Epidermal melanocyte (primary cell): Measurements from ENCODE around the gene COPS3.
A peak's percentile ranks its signal among the peaks of the same experiment; 100 is the strongest.
"Not testable (repeated sequence)": the region's sequence is repeated elsewhere in the genome, so short reads cannot be mapped to it uniquely, and the experiment has no call there.

ENCODE experiments used
- DNase-seq: peaks from one replicate; pipeline ENCODE4 v3.0.0; 2011; ENCODE audit warnings: low spot score; ENCODE audit not compliant: insufficient read length

COPS3 gene

GRCh38 chr17:17303010-17303846, 22.2 kb upstream of the COPS3 start, which contains the start of gene NT5M:
Gene NT5M, plus strand, starts transcription at chr17:17303373. Its CDS starts 178 bp downstream, at chr17:17303551.
- DNase-seq: peak; percentile 80

DNA sequence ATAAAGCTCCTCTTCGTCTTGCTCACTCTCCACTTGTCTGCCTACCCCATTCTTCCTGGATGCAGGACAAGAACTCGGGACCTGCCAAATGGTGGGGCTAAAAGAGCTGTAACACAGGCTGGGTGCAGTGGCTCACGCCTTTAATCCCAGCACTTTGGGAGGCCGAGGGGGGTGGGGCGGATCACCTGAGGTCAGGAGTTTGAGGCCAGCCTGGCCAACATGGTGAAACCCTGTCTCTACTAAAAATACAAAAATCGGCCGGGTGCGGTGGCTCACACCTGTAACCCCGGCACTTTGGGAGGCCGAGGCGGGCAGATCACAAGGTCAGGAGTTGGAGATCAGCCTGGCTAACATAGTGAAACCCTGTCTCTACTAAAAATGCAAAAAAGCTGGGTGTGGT, 20.6 kb upstream of the COPS3 start:
- not testable (repeated sequence) for DNase-seq

GRCh38 chr17:17300624-17301568, 19.9 kb upstream of the COPS3 start:
- no peak for DNase-seq

DNA sequence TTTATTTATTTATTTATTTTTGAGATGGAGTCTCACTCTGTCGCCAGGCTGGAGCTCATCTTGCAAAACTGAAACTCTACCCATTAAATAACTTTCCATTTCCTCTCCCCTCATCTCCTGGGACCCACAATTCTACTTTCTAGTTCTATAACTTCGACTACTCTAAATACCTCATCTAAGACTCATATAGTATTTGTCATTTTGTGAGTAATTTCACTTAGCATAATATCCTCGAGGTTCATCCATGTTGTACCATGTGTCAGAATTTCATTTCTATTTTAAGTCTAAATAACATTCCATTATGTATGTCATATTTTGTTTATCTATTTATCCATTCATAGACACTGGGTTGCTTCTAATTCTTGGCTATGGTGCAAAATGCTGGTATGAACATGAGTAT, 17.1 kb upstream of the COPS3 start:
- DNase-seq: no peak

GRCh38 chr17:17297217-17297616, 16.2 kb upstream of the COPS3 start:
- no peak for DNase-seq

GRCh38 chr17:17295141-17295540, 14.1 kb upstream of the COPS3 start:
- no peak for DNase-seq

GRCh38 chr17:17289701-17290100, 8.7 kb upstream of the COPS3 start:
- DNase-seq: no peak

DNA sequence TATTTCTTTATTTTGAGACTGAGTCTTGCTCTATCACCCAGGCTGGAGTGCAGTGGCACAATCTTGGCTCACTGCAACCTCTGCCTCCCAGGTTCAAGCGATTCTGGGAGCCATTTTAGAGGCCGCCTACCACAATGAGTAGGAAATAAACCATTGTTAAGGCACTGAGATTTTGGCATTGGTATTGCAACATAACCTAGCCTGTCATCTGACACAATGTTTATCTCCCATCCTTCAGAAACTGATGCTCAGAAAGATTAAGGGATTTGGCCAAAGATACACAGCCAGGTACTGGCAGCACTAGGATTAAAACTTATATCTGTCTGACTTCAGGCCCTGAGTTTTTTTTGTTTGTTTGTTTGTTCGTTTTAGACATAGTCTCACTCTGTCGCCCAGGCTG, 8.0 kb upstream of the COPS3 start:
- DNase-seq: no peak

GRCh38 chr17:17285951-17286350, 4.9 kb upstream of the COPS3 start:
- DNase-seq: no peak

GRCh38 chr17:17279316-17279715, 1.7 kb downstream of the COPS3 start:
- no peak for DNase-seq

GRCh38 chr17:17277431-17277830, 3.6 kb downstream of the COPS3 start:
- not testable (repeated sequence) for DNase-seq

DNA sequence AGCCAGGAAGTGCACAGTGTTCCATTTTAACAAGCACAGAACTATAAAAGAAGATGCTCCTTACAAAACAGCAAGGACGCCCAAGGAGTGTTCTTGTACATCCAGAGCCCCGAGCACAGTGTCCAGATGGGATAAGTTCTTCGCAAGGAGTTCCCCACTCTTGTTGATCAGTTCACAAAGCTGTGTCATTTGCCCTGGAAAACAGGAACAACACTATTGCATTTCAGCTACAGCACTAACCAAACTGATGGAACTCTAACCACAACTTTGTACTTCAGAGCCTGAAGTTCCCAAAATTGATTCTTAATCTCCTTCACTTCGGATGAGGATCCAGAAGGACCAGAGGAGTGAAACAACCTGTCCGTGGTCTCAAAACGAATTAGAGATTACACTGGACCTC, 5.1 kb downstream of the COPS3 start:
- no peak for DNase-seq

DNA sequence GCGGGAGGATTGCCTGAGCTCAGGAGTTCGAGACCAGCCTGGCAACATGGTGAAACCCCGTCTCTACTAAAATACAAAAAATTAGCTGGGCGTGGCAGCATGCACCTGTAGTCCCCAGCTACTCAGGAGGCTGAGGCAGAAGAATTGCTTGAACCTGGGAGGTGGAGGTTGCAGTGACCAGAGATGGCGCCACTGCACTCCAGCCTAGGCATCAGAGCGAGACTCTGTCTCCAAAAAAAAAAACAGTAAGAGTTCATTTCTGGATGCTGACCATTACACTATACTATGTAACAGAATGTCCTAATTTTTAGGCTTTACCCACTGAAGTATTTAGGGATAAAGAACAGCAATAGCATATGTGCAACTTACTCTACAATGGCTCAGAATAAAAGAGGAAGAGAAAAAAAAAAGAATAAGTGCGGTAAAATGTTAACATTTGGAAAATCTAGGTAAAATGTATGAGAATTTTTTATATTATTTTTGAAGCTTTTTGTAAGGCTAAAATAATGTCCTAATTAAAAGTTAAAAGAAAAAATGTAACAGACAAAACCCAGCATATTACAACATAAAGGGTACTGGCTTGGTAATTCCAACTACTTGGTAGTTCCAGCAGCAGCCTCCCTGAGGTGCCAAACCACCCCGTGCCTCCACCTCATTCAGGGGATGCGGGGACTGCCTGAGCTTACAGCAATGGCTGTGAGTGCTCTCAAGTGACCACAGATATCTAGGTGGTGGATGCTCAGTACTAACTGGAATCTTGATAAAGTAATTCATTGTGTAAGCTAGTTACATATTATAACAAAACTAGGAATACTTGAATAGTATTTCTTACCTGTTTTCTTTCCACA, 10.9 kb downstream of the COPS3 start:
- DNase-seq: no peak

GRCh38 chr17:17264430-17264829, 16.6 kb downstream of the COPS3 start:
- DNase-seq: no peak

DNA sequence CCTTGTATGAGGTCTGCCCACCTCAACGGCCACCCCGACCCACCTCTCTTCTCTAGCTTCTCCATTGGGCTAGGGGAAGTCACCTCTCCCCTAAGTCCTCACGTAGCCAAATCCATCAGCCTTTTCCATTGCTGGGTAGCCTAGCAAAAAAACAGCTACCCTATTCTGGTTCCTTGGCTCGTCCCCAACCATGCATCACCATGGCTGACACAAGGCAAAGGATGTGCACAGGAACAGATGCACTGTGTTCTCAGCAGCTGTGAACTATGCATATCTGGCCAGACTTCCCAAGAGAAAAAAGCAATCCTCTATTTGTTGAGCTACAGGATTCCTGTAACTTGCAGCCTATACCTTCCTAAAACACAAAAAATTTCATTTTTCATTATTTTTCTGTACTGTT, 22.0 kb downstream of the COPS3 start:
- DNase-seq: no peak

GRCh38 chr17:17258011-17258410, 23.0 kb downstream of the COPS3 start:
- DNase-seq: no peak

DNA sequence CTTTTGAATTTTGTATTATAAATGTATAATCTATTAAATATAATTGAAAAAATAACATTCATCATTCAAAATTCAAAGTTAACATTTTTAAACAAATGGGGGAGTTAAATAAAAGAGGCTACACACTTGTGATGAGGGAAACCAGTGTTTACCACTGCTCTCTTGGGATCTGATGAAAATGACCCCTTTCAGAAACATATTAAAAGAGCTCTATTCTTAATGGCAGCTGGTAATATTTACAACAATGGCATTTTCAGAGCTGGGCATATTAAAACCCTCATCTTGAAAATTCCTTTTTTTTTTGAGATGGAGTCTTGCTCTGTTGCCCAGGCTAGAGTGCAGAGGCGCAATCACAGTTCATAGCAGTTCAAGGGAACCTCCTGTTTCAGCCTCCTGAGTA, 24.7 kb downstream of the COPS3 start:
- no peak for DNase-seq

DNA sequence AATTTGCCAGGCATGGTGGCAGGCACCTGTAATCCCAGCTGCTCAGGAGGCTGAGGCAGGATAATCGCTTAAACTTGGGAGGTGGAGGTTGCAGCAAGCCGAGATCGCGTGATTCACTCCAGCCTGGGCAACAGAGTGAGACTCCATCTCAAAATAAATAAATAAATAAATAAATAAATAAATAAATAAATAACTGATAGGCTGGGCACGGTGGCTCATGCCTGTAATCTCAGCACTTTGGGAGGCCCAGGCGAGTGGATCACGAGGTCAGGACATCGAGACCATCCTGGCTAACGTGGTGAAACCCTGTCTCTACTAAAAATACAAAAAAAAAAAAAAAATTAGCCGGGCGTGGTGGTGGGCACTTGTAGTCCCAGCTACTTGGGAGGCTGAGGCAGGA, 25.4 kb downstream of the COPS3 start:
- DNase-seq: not testable (repeated sequence)

GRCh38 chr17:17254036-17254435, 27.0 kb downstream of the COPS3 start:
- DNase-seq: no peak

GRCh38 chr17:17253406-17253805, 27.6 kb downstream of the COPS3 start:
- no peak for DNase-seq

DNA sequence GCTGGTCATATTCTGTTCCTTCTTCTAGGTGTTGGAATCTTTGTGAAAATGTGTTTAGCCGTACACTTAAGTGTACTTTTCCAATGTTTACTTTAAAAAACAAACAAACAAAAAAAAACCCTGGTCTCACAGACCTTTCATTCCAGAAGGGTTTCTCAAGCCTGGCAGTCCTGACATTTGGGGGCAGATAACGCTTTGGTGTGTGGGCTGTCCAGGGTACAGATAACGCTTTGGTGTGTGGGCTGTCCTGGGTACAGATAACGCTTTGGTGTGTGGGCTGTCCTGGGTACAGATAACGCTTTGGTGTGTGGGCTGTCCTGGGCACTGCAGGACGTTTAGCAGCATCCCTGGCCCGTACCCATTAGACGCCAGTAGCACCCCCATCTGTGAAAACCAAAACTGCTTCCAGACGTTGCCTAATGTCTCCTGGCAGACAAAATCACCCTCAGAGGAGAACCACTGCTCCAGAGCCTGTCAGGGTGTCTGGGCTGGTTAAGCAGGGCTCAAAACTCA, 28.8 kb downstream of the COPS3 start:
- DNase-seq: no peak
